Measurements from ENCODE around the gene ZNF177. TPM values are rescaled to one million over a fixed set of nuclear protein-coding genes. Genes with fewer than 3 reads are reported as not detected.

Gene ZNF177
- total and polyA plus RNA-seq, 2 donors (not counting 3 experiments of a cell fraction or from before 2014, with no cell fraction given) = 0.42 to 0.86 TPM

DNA sequence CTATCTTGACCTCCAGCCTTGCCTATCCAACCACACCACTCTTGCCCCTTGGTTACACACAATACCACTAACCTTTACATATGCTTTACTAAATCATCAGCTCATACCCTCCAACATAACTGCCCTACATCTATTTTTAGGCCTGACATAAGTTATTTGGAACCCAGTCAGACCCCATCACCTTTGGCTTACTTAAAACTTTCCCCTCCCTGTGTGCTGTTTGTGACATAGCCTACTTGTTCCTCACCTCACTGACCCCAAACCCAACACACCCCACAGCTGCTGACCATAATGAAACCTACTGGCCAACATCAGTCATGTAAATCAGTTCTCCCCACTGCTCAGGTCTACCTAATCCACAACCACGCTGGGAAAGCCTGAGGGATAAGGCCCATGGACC, 67.6 kb downstream of the ZNF177 start:
- peaks cover 0 to 10% of the 10 kb centered on the region in 2 experiments for H3K36me3 ChIP-seq (ENCODE audit: control insufficient read depth in 2 of 2, extremely low read depth in 1 of 2, insufficient read depth in 2 of 2, low read length in 2 of 2)

More for the DNA sequence above, 67.6 kb downstream of the ZNF177 start:
- H3K4me3 ChIP-seq (replicated peaks in 1 of 3; ENCODE audit: insufficient read depth in 1 of 3, low read depth in 1 of 3, low read length in 3 of 3) = no peak overlapping the region
- ChIA-PET POLR2A (no interaction called here), CTCF (no interaction called here)
- H3K9ac ChIP-seq (replicated peaks; ENCODE audit: extremely low read depth, insufficient read depth, low read length) = no peak overlapping the region
- BruUV-seq (replicated peaks) = no TSS peak
- DNase-seq (ENCODE audit: low read depth, low spot score) = no peak
- H3K79me2 ChIP-seq (ENCODE audit: control insufficient read depth, insufficient read depth, low read length) = peaks cover 2% of the 10 kb centered on the region
- no peaks in the 10 kb centered on the region for H3K9me3 ChIP-seq (replicated peaks; ENCODE audit: control insufficient read depth, insufficient read depth, low read length)
- peaks cover 8% of the 10 kb centered on the region for H3K4me1 ChIP-seq (ENCODE audit: control insufficient read depth, extremely low read depth, insufficient read depth, low read length)
- no peak overlapping the region for H3K27ac ChIP-seq (ENCODE audit: insufficient read depth, low read depth, low read length)
- no peaks in the 10 kb centered on the region for H3K27me3 ChIP-seq (ENCODE audit: control insufficient read depth in 2 of 2, insufficient read depth in 2 of 2, low read length in 2 of 2)
- H3K4me2 ChIP-seq (ENCODE audit: insufficient read depth, low read length) = no peak overlapping the region
- intact Hi-C loops (cut with micrococcal nuclease) (no loop called here), dilution Hi-C loops (cut with MboI; ENCODE audit: extremely low pct_ligation_motif_present, low sequenced_read_pairs) (no loop called here)
- FAIRE-seq = no peak
- H2AFZ ChIP-seq (ENCODE audit: low read depth, low read length) = no peak overlapping the region
- no peaks in the 10 kb centered on the region for H3K9me1 ChIP-seq (replicated peaks; ENCODE audit: control insufficient read depth, extremely low read depth, insufficient read depth, low read length)
- no peaks in the 10 kb centered on the region for H4K20me1 ChIP-seq (replicated peaks; ENCODE audit: control insufficient read depth, extremely low read depth, insufficient read depth, low read length)
- TF ChIP-seq EZH2 (IDR thresholded peaks at IDR 0.05; ENCODE audit: borderline replicate concordance, low read depth, low read length, severe bottlenecking) (no peak), GATA2 (IDR thresholded peaks at IDR 0.05; ENCODE audit: insufficient read depth, insufficient read length, low read depth, low read length) (no peak), MYC (IDR thresholded peaks at IDR 0.05; ENCODE audit: low read depth, low read length) (no peak), JUN (IDR thresholded peaks at IDR 0.05; ENCODE audit: borderline replicate concordance, insufficient read depth, insufficient read length, low read depth) (no peak), POLR2AphosphoS5 (IDR thresholded peaks at IDR 0.05; ENCODE audit: insufficient read depth, low read depth, low read length) (no peak), MAX (IDR thresholded peaks at IDR 0.05; ENCODE audit: insufficient read depth, insufficient read length) (no peak), POLR2A (IDR thresholded peaks at IDR 0.05; ENCODE audit: low read depth, low read length) (no peak), CTCF (IDR thresholded peaks at IDR 0.05; ENCODE audit: extremely low read depth in 1 of 2, insufficient read depth in 1 of 2, low read depth in 1 of 2, low read length in 2 of 2) (no peak), FOS (IDR thresholded peaks at IDR 0.05; ENCODE audit: borderline replicate concordance, insufficient read depth, low read length) (no peak)

Measured in endothelial cell of umbilical vein (primary cell).